H1 (cell line): ENCODE measurements around the gene HNF1B. TPM values are rescaled to one million over a fixed set of nuclear protein-coding genes. Genes with fewer than 3 reads are reported as not detected.

Source experiments
- CTCF ChIA-PET: fragments of 300-600 bp; sonication (Branson Sonifier 250); formaldehyde crosslinking; loops from one replicate; lab custom pipeline; 2021; ENCODE audit not compliant: partially characterized antibody; lab: Charles Lee
- POLR2A ChIA-PET: fragments of 300-600 bp; sonication (Branson Sonifier 250); formaldehyde crosslinking; loops from one replicate; lab custom pipeline; 2021; ENCODE audit warnings: inconsistent platforms; ENCODE audit not compliant: partially characterized antibody; lab: Charles Lee
- DNase-seq, 2 experiments: peaks; one replicate each; pipeline versions ENCODE4 v3.0.0 to v3.0.0-alpha.2; 2010 to 2022; ENCODE audit warnings: low spot score in 2 of 2, low read depth in 1 of 2, mixed read lengths in 1 of 2
- FAIRE-seq: peaks from 2 replicates; lab custom pipeline; 2011; peaks lifted over from hg19 to GRCh38; lab: Jason Lieb, UNC
- H2AFZ ChIP-seq: 2 replicates; pipeline ENCODE4 v1.8.1; 2012; ENCODE audit warnings: low read length, inconsistent platforms
- H2AK5ac ChIP-seq: 2 replicates; pipeline ENCODE4 v1.6.1; 2013; ENCODE audit warnings: low read depth, low read length
- H2BK120ac ChIP-seq: replicated peaks from 2 replicates; pipeline ENCODE3; 2013; ENCODE audit warnings: low read depth, low read length, inconsistent platforms
- H2BK12ac ChIP-seq: 2 replicates; pipeline ENCODE4 v1.6.1; 2013; ENCODE audit warnings: low read depth, low read length
- H2BK15ac ChIP-seq: 2 replicates; pipeline ENCODE4 v1.6.1; 2013; ENCODE audit warnings: low read length
- H2BK20ac ChIP-seq: 2 replicates; pipeline ENCODE4 v1.6.1; 2013; ENCODE audit warnings: low read length
- H2BK5ac ChIP-seq: 2 replicates; pipeline ENCODE4 v1.6.1; 2013; ENCODE audit warnings: low read depth, low read length
- H3K14ac ChIP-seq: 2 replicates; pipeline ENCODE4 v1.6.1; 2013; ENCODE audit warnings: inconsistent platforms; ENCODE audit not compliant: insufficient read length
- H3K18ac ChIP-seq: 2 replicates; pipeline ENCODE4 v1.6.1; 2013; ENCODE audit warnings: low read length; ENCODE audit errors: extremely low read depth
- H3K23ac ChIP-seq: 2 replicates; pipeline ENCODE4 v1.6.1; 2013; ENCODE audit warnings: inconsistent platforms; ENCODE audit not compliant: insufficient read length
- H3K23me2 ChIP-seq: 2 replicates; pipeline ENCODE4 v1.6.1; 2013; ENCODE audit warnings: low read depth, low read length
- H3K27ac ChIP-seq: 2 replicates; pipeline ENCODE4 v1.6.1; 2011; ENCODE audit warnings: low read depth, low read length, inconsistent platforms
- H3K27me3 ChIP-seq, 4 experiments: replicated peaks in 1 of 4; 1 replicate in 1 of 4; 2 replicates in 3 of 4; pipeline versions ENCODE4 v1.6.1 to v1.8.1; 2011 to 2013; ENCODE audit warnings: low read length in 3 of 4, mild to moderate bottlenecking in 3 of 4, inconsistent platforms in 2 of 4, mixed read lengths in 2 of 4, moderate library complexity in 1 of 4; ENCODE audit not compliant: control insufficient read depth in 3 of 4, insufficient read depth in 3 of 4; ENCODE audit errors: extremely low read depth in 1 of 4
- H3K36me3 ChIP-seq, 4 experiments: 2 replicates each; pipeline versions ENCODE4 v1.6.1 to v1.8.1; 2011 to 2013; ENCODE audit warnings: mild to moderate bottlenecking in 4 of 4, low read length in 3 of 4, moderate library complexity in 2 of 4, control low read depth in 1 of 4, inconsistent platforms in 1 of 4; ENCODE audit not compliant: insufficient read depth in 4 of 4, control insufficient read depth in 2 of 4
- H3K4ac ChIP-seq: replicated peaks from 2 replicates; pipeline ENCODE3; 2013; ENCODE audit warnings: low read length, low read depth, mixed read lengths, inconsistent platforms; ENCODE audit not compliant: insufficient read length
- H3K4me1 ChIP-seq, 4 experiments: replicated peaks in 1 of 4; 1 replicate in 1 of 4; 2 replicates in 3 of 4; pipeline versions ENCODE4 v1.6.1 to v1.8.1; 2011 to 2013; ENCODE audit warnings: low read length in 3 of 4, inconsistent platforms in 2 of 4, mixed read lengths in 1 of 4; ENCODE audit not compliant: insufficient read depth in 4 of 4, control insufficient read depth in 3 of 4
- H3K4me2 ChIP-seq, 2 experiments: 2 replicates each; pipeline versions ENCODE4 v1.6.1 to v1.8.1; 2011 to 2013; ENCODE audit warnings: low read depth in 2 of 2, low read length in 2 of 2, control low read depth in 1 of 2, inconsistent platforms in 1 of 2, mild to moderate bottlenecking in 1 of 2; ENCODE audit not compliant: insufficient read depth in 1 of 2
- H3K4me3 ChIP-seq, 4 experiments: fragments of 200-600, 300-600 bp in 1 of 4; sonication (generic), shearing (Covaris generic), sonication (Bioruptor Twin) in 1 of 4; 2 replicates each; pipeline versions ENCODE4 v1.5.1 to v1.8.1; 2011 to 2016; ENCODE audit warnings: low read length in 4 of 4, low read depth in 3 of 4, control low read depth in 2 of 4, inconsistent platforms in 2 of 4, mild to moderate bottlenecking in 2 of 4, mixed read lengths in 1 of 4, moderate library complexity in 1 of 4; ENCODE audit not compliant: insufficient read depth in 2 of 4; ENCODE audit errors: extremely low read depth in 1 of 4
- H3K56ac ChIP-seq: replicated peaks from 2 replicates; pipeline ENCODE3; 2013; ENCODE audit warnings: low read depth, mild to moderate bottlenecking, mixed read lengths, low read length, inconsistent platforms; ENCODE audit not compliant: insufficient read length
- H3K79me1 ChIP-seq: 2 replicates; pipeline ENCODE4 v1.6.1; 2013; ENCODE audit warnings: low read depth, low read length, control low read depth
- H3K79me2 ChIP-seq, 2 experiments: 2 replicates each; pipeline versions ENCODE4 v1.6.1 to v1.8.1; 2012 to 2013; ENCODE audit warnings: low read length in 2 of 2, mild to moderate bottlenecking in 2 of 2, inconsistent platforms in 1 of 2; ENCODE audit not compliant: insufficient read depth in 2 of 2, control insufficient read depth in 1 of 2
- H3K9ac ChIP-seq, 4 experiments: replicated peaks in 1 of 4; 1 replicate in 1 of 4; 2 replicates in 3 of 4; pipeline versions ENCODE4 v1.6.1 to v1.8.1; 2011 to 2013; ENCODE audit warnings: low read depth in 3 of 4, low read length in 3 of 4, control low read depth in 2 of 4, mild to moderate bottlenecking in 2 of 4, moderate library complexity in 2 of 4, inconsistent platforms in 1 of 4; ENCODE audit errors: extremely low read depth in 1 of 4
- H3K9me3 ChIP-seq, 2 experiments: 2 replicates each; pipeline versions ENCODE4 v1.6.1 to v1.8.1; 2012 to 2013; ENCODE audit warnings: mild to moderate bottlenecking in 2 of 2, moderate library complexity in 2 of 2, control low read depth in 1 of 2, inconsistent platforms in 1 of 2, low read depth in 1 of 2, low read length in 1 of 2, mixed read lengths in 1 of 2; ENCODE audit not compliant: insufficient read depth in 2 of 2
- H4K20me1 ChIP-seq, 2 experiments: replicated peaks in 1 of 2; 2 replicates each; pipeline versions ENCODE3 to v1.8.1; 2011 to 2013; ENCODE audit warnings: inconsistent platforms in 2 of 2, low read length in 2 of 2, mild to moderate bottlenecking in 1 of 2; ENCODE audit not compliant: insufficient read depth in 2 of 2, control insufficient read depth in 1 of 2
- H4K5ac ChIP-seq: 2 replicates; pipeline ENCODE4 v1.6.1; 2013; ENCODE audit warnings: low read length, low read depth, mixed read lengths, inconsistent platforms; ENCODE audit not compliant: insufficient read length
- H4K8ac ChIP-seq: 2 replicates; pipeline ENCODE4 v1.8.0; 2013; ENCODE audit warnings: mild to moderate bottlenecking, moderate library complexity, low read length, inconsistent platforms; ENCODE audit not compliant: insufficient read depth; ENCODE audit errors: extremely low read depth
- H4K91ac ChIP-seq: replicated peaks from 2 replicates; pipeline ENCODE3; 2013; ENCODE audit warnings: low read length, mixed read lengths, inconsistent platforms; ENCODE audit not compliant: insufficient read length
- ASH2L ChIP-seq: fragments of 200-600, 300-600 bp; sonication (generic); IDR thresholded peaks from one replicate; pipeline ENCODE4 v1.7.1; 2017; ENCODE audit warnings: low read length
- CTBP2 ChIP-seq: IDR thresholded peaks from 2 replicates; pipeline ENCODE4 v1.7.0; 2011; ENCODE audit warnings: borderline replicate concordance, mild to moderate bottlenecking, moderate library complexity, mixed read lengths, low read length; ENCODE audit not compliant: insufficient read depth, insufficient read length
- EP300 ChIP-seq, 2 experiments: IDR thresholded peaks; 1 replicate in 1 of 2; 2 replicates in 1 of 2; pipeline ENCODE4 v1.6.1; 2011 to 2012; ENCODE audit warnings: low read depth in 2 of 2, low read length in 2 of 2, mild to moderate bottlenecking in 2 of 2, borderline replicate concordance in 1 of 2, inconsistent platforms in 1 of 2, moderate library complexity in 1 of 2
- KDM4A ChIP-seq: IDR thresholded peaks from one replicate; pipeline ENCODE4 v1.7.1; 2012; ENCODE audit warnings: low read depth, mild to moderate bottlenecking, moderate library complexity, low read length, inconsistent platforms; ENCODE audit not compliant: severe bottlenecking
- PHF8 ChIP-seq: fragments of 200-600 bp; sonication (generic); conservative IDR thresholded peaks from 2 replicates; pipeline ENCODE4 v1.7.1; 2012; ENCODE audit warnings: low read depth, mild to moderate bottlenecking, inconsistent platforms, low read length, moderate library complexity
- TAF1 ChIP-seq: IDR thresholded peaks from 2 replicates; pipeline ENCODE4 v1.6.1; 2011; ENCODE audit warnings: mild to moderate bottlenecking, low read depth, low read length
- WGBS, 2 experiments: shearing (Covaris generic) in 1 of 2; methylation state at CpG; one replicate each; pipeline versions ENCODE4 v1.1.6 to v1.1.7; 2013 to 2015; ENCODE audit warnings: low lambda C conversion rate in 2 of 2, mixed read lengths in 2 of 2, inconsistent platforms in 1 of 2, low coverage in 1 of 2, missing lambda C conversion rate in 1 of 2; ENCODE audit not compliant: insufficient replicate concordance in 2 of 2, insufficient coverage in 1 of 2, insufficient read length in 1 of 2; ENCODE audit errors: extremely low coverage in 1 of 2, missing lambda C conversion rate in 1 of 2; 5-methylcytosine and 5-hydroxymethylcytosine counted together
- polyA plus RNA-seq, 7 experiments: library from polyadenylated mRNA; depleted of rRNA in 3 of 7; stranded (reverse) in 5 of 7; unstranded in 2 of 7; fragments of >200 nt in 5 of 7; fragments of 200-250 nt in 2 of 7; gene quantifications; 1 replicate in 5 of 7; 2 replicates in 1 of 7; 4 replicates in 1 of 7; pipeline versions ENCODE4 v1.2.1 to v1.2.3, GENCODE V29; 2011 to 2013; ENCODE audit warnings: missing spikeins in 2 of 7, mixed read lengths in 2 of 7
- total RNA-seq: library from RNA; stranded (reverse); fragmentation: NEBNext Ultra II Directional; extraction: Animal tissue kit (Norgen Biotek cat#: 25700); gene quantifications from 2 replicates; pipeline ENCODE4 v1.2.1, GENCODE V29; 2021

The HNF1B gene
- total and polyA plus RNA-seq, 2 of the 8 experiments (the other 6 are each of a cell fraction or from before 2014, with no cell fraction given) = 0.13 to 0.30 TPM

DNA sequence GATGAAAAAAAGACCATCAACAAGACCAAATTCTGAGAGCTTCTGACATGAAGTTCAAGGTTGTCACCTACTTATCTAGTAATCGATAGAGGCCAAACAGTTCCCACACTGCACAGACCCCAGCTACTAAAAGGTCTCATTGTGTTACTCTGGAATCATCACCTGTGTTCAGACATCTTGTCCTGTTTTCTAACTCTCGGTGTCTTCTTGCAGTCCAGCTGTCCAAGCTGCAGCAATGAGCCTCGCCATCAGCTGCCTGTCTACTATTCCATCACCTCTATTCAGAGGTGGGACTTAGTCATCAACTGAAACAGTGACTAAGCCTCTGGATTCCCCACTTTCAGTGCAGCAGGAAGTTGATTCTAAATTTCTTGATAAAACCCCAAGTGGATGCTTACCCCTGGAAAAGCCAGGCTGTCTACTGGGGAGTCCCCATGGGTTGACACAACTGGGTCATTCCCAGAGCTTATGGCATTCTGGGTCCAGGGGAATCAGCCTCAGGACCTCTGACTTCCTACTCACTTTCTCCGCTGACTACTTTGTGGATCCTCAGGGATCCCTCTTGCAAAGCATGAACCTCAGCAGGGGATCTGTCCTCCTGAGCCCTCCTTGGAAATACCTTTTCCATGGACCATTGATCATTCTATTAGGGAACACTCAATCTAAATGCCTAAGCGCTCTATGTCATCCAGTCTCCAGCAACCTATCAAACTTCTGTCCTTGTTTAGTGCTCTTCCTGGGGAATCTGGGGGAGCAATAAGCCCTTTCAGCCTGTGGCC lies 46.5 kb downstream of the HNF1B start:
- no peak overlapping the region for H2BK120ac ChIP-seq
- no peak overlapping the region for H2AFZ ChIP-seq
- no peaks in the 10 kb centered on the region for H4K20me1 ChIP-seq
- no peak overlapping the region for H4K8ac ChIP-seq
- no peaks in the 10 kb centered on the region; the same call in 1 of the 2 replicates for H3K23me2 ChIP-seq
- H3K4me2 ChIP-seq = no peak overlapping the region
- H3K56ac ChIP-seq = no peak overlapping the region
- H3K4ac ChIP-seq = no peak overlapping the region
- H3K27me3 ChIP-seq = no peaks in the 10 kb centered on the region; a peak in 1 of 7 replicates
- no peak overlapping the region for H2AK5ac ChIP-seq
- CTCF ChIA-PET = interaction anchor here (0.7 to 1.3 kb wide), 2 partner anchors 8 to 23 kb away, joined by 3 read pairs; no protein-coding TSS in a partner anchor
- no peaks in the 10 kb centered on the region for H3K79me2 ChIP-seq
- no peak overlapping the region for H3K4me3 ChIP-seq
- H3K18ac ChIP-seq = no peak overlapping the region
- H4K91ac ChIP-seq = no peak overlapping the region
- no peak overlapping the region for H3K23ac ChIP-seq
- FAIRE-seq = no peak
- H2BK15ac ChIP-seq = no peak overlapping the region
- H2BK12ac ChIP-seq = no peak overlapping the region
- H3K27ac ChIP-seq = no peak overlapping the region
- no peak for DNase-seq
- WGBS, 2 experiments = 95% methylated on average over 5 of the region's 5 CpGs; no CpG with 5 or more reads in 1 of the 2 experiments
- H3K79me1 ChIP-seq = no peaks in the 10 kb centered on the region
- POLR2A ChIA-PET = interaction anchor here (1.0 kb wide), 1 partner anchor 87 kb away, joined by 3 read pairs; no protein-coding TSS in a partner anchor
- H3K9ac ChIP-seq = no peak overlapping the region
- H3K36me3 ChIP-seq = no peaks in the 10 kb centered on the region
- no peak overlapping the region for H3K14ac ChIP-seq
- peaks cover 11 to 13% of the 10 kb centered on the region in 2 experiments; a peak in 3 of 4 replicates for H3K9me3 ChIP-seq
- no peak overlapping the region for H2BK20ac ChIP-seq
- H4K5ac ChIP-seq = no peak overlapping the region
- H2BK5ac ChIP-seq = no peak overlapping the region
- no peaks in the 10 kb centered on the region for H3K4me1 ChIP-seq
- TF ChIP-seq TAF1 (no peak), PHF8 (no peak), ASH2L (no peak), CTBP2 (no peak), KDM4A (no peak), EP300 (IDR thresholded peaks at IDR 0.05; ENCODE audit: borderline replicate concordance in 1 of 2, low read depth in 2 of 2, low read length in 2 of 2) (no peak)
